GM12891 (cell line): Measurements from ENCODE around the gene GSTM3.
A peak's percentile ranks its signal among the peaks of the same experiment; 100 is the strongest.
"Not testable (repeated sequence)": the region's sequence is repeated elsewhere in the genome, so short reads cannot be mapped to it uniquely, and the experiment has no call there.

Experiments used
- DNase-seq: peaks from one replicate; pipeline ENCODE4 v3.0.0; 2011; ENCODE audit warnings: low spot score; ENCODE audit not compliant: insufficient read length
- FAIRE-seq: peaks from 2 replicates; lab custom pipeline; 2011; peaks lifted over from hg19 to GRCh38; lab: Jason Lieb, UNC
- PAX5 ChIP-seq: IDR thresholded peaks from 2 replicates; pipeline ENCODE4 v1.6.1; 2011; ENCODE audit warnings: low read length, moderate library complexity, mild to moderate bottlenecking; ENCODE audit not compliant: insufficient read depth, severe bottlenecking
- POLR2A ChIP-seq: IDR thresholded peaks from 2 replicates; pipeline ENCODE4 v1.6.1; 2011; ENCODE audit warnings: low read depth, low read length, control low read depth
- POLR2AphosphoS5 ChIP-seq: IDR thresholded peaks from 2 replicates; pipeline ENCODE4 v1.6.1; 2011; ENCODE audit warnings: low read depth, low read length, control low read depth
- POU2F2 ChIP-seq: IDR thresholded peaks from 2 replicates; pipeline ENCODE4 v1.6.1; 2011; ENCODE audit warnings: low read depth, mild to moderate bottlenecking, control low read depth, low read length, moderate library complexity
- SPI1 ChIP-seq: IDR thresholded peaks from 2 replicates; pipeline ENCODE4 v1.6.1; 2011; ENCODE audit warnings: low read depth, low read length, control low read depth
- TAF1 ChIP-seq: IDR thresholded peaks from 2 replicates; pipeline ENCODE4 v1.6.1; 2011; ENCODE audit warnings: low read depth, low read length, control low read depth

Gene GSTM3

GRCh38 chr1:109754738-109755137, 13.9 kb upstream of the GSTM3 start:
- FAIRE-seq (no peak), DNase-seq (no peak)
- TF ChIP-seq TAF1 (no peak), POLR2A (no peak), PAX5 (no peak), SPI1 (no peak), POLR2AphosphoS5 (no peak), POU2F2 (no peak)

- FAIRE-seq (no peak), DNase-seq (no peak)
- no peak for TF ChIP-seq PAX5
- no peak for TF ChIP-seq POLR2A
- TF ChIP-seq SPI1 = no peak
- TF ChIP-seq TAF1 = no peak
- no peak for TF ChIP-seq POU2F2
Measured at GRCh38 chr1:109751531-109752260, 10.9 kb upstream of the GSTM3 start.

- no peak for FAIRE-seq
- no peak for DNase-seq
- TF ChIP-seq TAF1 (no peak), SPI1 (no peak), POLR2AphosphoS5 (no peak), POU2F2 (no peak), POLR2A (no peak), PAX5 (no peak)
Measured at GRCh38 chr1:109750920-109751319, 10.1 kb upstream of the GSTM3 start.

GRCh38 chr1:109750241-109750882, 9.5 kb upstream of the GSTM3 start:
- TF ChIP-seq POLR2A = no peak
- TF ChIP-seq PAX5 = no peak
- no peak for TF ChIP-seq POLR2AphosphoS5
- TF ChIP-seq SPI1 = no peak
- no peak for TF ChIP-seq POU2F2
- no peak for TF ChIP-seq TAF1
- DNase-seq (no peak), FAIRE-seq (no peak)

- FAIRE-seq (no peak), DNase-seq (no peak)
- no peak for TF ChIP-seq POU2F2
- no peak for TF ChIP-seq SPI1
- TF ChIP-seq PAX5 = no peak
- TF ChIP-seq POLR2A = no peak
- no peak for TF ChIP-seq POLR2AphosphoS5
- TF ChIP-seq TAF1 = no peak
Measured at GRCh38 chr1:109749221-109749620, 8.4 kb upstream of the GSTM3 start.

- FAIRE-seq = not testable (repeated sequence)
Measured at GRCh38 chr1:109748311-109748710, 7.5 kb upstream of the GSTM3 start.

GRCh38 chr1:109739738-109740614, 862 bp downstream of the GSTM3 start:
- TF ChIP-seq POU2F2 (no peak), POLR2A (no peak), POLR2AphosphoS5 (no peak), PAX5 (no peak)
- FAIRE-seq (peak; percentile 69), DNase-seq (peak; percentile 75)

More at GRCh38 chr1:109748311-109748710, 7.5 kb upstream of the GSTM3 start:
- DNase-seq = not testable (repeated sequence)

- DNase-seq (no peak), FAIRE-seq (no peak)
- no peak for TF ChIP-seq POLR2AphosphoS5
- no peak for TF ChIP-seq SPI1
- no peak for TF ChIP-seq POU2F2
- no peak for TF ChIP-seq PAX5
- no peak for TF ChIP-seq TAF1
- no peak for TF ChIP-seq POLR2A
Measured at GRCh38 chr1:109733236-109733870, 7.5 kb downstream of the GSTM3 start.

GRCh38 chr1:109732390-109732881, 8.4 kb downstream of the GSTM3 start:
- TF ChIP-seq POU2F2 (no peak), PAX5 (no peak), TAF1 (no peak), SPI1 (no peak), POLR2AphosphoS5 (no peak), POLR2A (no peak)
- FAIRE-seq (no peak), DNase-seq (no peak)
